Tibial artery (tissue), 4 donors: ENCODE measurements around the gene WWTR1.

Experiments used
- DNase-seq, 2 donors: peaks; one replicate each; pipeline ENCODE4 v3.0.0-alpha.2; 2019
- H3K27ac ChIP-seq, 2 donors: fragments of 200-600 bp; sonication (generic) in 1 of 2; 1 replicate in 1 of 2; 2 replicates in 1 of 2; pipeline ENCODE4 v1.5.1; 2018 to 2019; ENCODE audit warnings: mild to moderate bottlenecking in 1 of 2
- H3K27me3 ChIP-seq, 2 donors: fragments of 200-600 bp; sonication (generic) in 1 of 2; one replicate each; pipeline versions ENCODE4 v1.5.1 to v1.6.0; 2016 to 2019
- H3K36me3 ChIP-seq, 3 donors: fragments of 200-600 bp; sonication (generic) in 2 of 3; one replicate each; pipeline ENCODE4 v1.5.1; 2016 to 2019; ENCODE audit warnings: mild to moderate bottlenecking in 2 of 3
- H3K4me1 ChIP-seq, 4 donors: fragments of 200-600 bp; sonication (generic) in 2 of 4; 1 replicate in 3 of 4; 2 replicates in 1 of 4; pipeline ENCODE4 v1.5.1; 2016 to 2019
- H3K4me3 ChIP-seq, 2 donors: fragments of 200-600 bp; sonication (generic) in 1 of 2; 1 replicate in 1 of 2; 2 replicates in 1 of 2; pipeline ENCODE4 v1.5.1; 2018 to 2019; ENCODE audit warnings: mild to moderate bottlenecking in 2 of 2
- H3K9me3 ChIP-seq, 3 donors: fragments of 200-600 bp; sonication (generic) in 1 of 3; one replicate each; pipeline ENCODE4 v1.5.1; 2016 to 2019
- intact Hi-C: fragments of 100-400 bp; cut with DNase I; formaldehyde crosslinking; loops from one replicate; pipeline ENCODE4 v1.15.0; 2023; ENCODE audit warnings: low total_unique reads
- TF ChIP-seq, protein P1 (sequence below), 2 experiments: fragments of 200-600 bp in 1 of 2; fragments of 450-650 bp in 1 of 2; IDR thresholded peaks; one replicate each; pipeline ENCODE4 v1.5.1; 2017 to 2019; ENCODE audit warnings: antibody characterized with exemption in 2 of 2, mild to moderate bottlenecking in 1 of 2, moderate library complexity in 1 of 2

Gene WWTR1

GRCh38 chr3:149639093-149639486 lies 18.7 kb downstream of the WWTR1 start:
- peak overlapping the region; percentile 20 to 24 for H3K4me3 ChIP-seq
- no peak for DNase-seq
- peak overlapping the region; percentile 30 to 56 for H3K27ac ChIP-seq

DNA sequence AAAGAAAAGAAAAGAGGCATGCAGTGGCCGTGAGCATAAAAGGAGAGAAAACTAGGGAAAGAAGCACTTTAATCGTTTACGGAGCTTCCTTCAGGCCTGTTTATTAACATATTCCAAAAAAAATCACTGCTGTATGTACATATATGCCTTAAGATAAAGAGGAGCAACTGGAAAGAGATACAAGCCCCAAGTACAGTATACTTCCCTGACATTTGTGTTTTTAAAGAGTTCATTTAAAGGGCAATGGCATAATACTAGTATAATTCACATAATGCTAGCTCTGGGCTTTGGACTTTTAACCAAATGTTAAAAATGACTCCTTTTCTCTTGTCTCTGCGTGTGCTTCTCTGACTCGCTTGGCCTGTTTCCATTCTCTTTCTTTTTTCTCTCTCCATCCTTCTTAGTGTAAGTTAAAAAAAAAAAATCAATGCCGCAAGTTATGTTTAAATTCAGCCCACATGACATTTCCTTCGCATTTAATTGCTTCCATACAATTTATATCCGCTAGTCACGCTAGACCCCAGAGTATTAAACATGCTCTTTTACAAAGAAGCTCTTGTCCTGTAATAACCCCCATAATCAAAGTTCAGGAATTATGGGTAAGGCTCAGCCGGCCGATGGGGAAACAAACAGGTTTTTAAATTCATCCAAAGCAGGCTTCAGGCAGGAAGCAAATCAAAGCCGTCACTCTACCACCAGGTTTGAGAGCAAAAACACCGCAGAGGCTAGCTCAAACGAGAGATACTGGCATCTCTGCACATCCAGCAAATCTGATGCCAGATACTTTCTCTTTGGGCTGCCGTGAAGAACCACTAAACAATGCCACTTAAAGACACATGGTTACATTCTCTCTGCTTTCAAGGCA lies 19.4 kb downstream of the WWTR1 start:
- TF ChIP-seq, protein P1, sequence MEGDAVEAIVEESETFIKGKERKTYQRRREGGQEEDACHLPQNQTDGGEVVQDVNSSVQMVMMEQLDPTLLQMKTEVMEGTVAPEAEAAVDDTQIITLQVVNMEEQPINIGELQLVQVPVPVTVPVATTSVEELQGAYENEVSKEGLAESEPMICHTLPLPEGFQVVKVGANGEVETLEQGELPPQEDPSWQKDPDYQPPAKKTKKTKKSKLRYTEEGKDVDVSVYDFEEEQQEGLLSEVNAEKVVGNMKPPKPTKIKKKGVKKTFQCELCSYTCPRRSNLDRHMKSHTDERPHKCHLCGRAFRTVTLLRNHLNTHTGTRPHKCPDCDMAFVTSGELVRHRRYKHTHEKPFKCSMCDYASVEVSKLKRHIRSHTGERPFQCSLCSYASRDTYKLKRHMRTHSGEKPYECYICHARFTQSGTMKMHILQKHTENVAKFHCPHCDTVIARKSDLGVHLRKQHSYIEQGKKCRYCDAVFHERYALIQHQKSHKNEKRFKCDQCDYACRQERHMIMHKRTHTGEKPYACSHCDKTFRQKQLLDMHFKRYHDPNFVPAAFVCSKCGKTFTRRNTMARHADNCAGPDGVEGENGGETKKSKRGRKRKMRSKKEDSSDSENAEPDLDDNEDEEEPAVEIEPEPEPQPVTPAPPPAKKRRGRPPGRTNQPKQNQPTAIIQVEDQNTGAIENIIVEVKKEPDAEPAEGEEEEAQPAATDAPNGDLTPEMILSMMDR (IDR thresholded peaks at IDR 0.05): no peak
- intact Hi-C loops: no loop called here
- H3K4me3 ChIP-seq: peak overlapping the region; percentile 20 to 24
- no peak for DNase-seq
- H3K27me3 ChIP-seq: no peaks in the 10 kb centered on the region
- no peaks in the 10 kb centered on the region for H3K9me3 ChIP-seq
- H3K36me3 ChIP-seq: no peaks in the 10 kb centered on the region
- H3K27ac ChIP-seq: peak overlapping the region; percentile 30 to 56
- peaks cover 0 to 92% (median 51%) of the 10 kb centered on the region in 4 donors for H3K4me1 ChIP-seq

More at GRCh38 chr3:149639093-149639486, 18.7 kb downstream of the WWTR1 start:
- H3K9me3 ChIP-seq: no peaks in the 10 kb centered on the region
- intact Hi-C loops: no loop called here
- H3K4me1 ChIP-seq: peaks cover 0 to 92% (median 50%) of the 10 kb centered on the region in 4 donors
- TF ChIP-seq, protein P1 (IDR thresholded peaks at IDR 0.05): no peak
- H3K27me3 ChIP-seq: no peaks in the 10 kb centered on the region
- H3K36me3 ChIP-seq: no peaks in the 10 kb centered on the region

- Histone ChIP-seq H3K36me3 (no peaks in the 10 kb centered on the region), H3K27ac (no peak overlapping the region), H3K4me1 (peaks cover 0 to 73% (median 49%) of the 10 kb centered on the region in 4 donors), H3K27me3 (no peaks in the 10 kb centered on the region), H3K4me3 (no peak overlapping the region), H3K9me3 (no peaks in the 10 kb centered on the region)
- no peak for DNase-seq
- TF ChIP-seq, protein P1 (IDR thresholded peaks at IDR 0.05): no peak
- intact Hi-C loops: no loop called here
Measured at GRCh38 chr3:149635396-149635795, 22.4 kb downstream of the WWTR1 start.

DNA sequence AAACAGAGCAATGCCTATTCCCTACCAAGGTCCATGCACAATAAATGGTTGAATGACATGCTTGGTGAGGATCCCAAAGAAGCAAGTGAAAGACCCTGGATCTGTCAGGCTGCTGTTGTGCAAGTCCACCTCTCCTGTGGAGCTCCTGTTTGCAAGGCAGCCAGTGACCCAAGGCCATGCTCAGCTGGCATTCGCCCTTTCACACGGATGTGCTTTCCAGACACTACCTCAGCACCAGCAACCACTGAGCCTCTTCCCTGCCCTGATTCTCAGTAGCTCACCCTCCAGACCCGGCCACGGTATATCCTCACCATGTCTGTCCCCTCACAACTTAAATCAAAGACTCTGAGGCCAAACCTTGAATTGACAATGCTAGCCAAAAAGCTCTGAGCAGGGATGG lies 23.3 kb downstream of the WWTR1 start:
- Histone ChIP-seq H3K4me1 (peaks cover 0 to 69% (median 50%) of the 10 kb centered on the region in 4 donors), H3K27ac (peak overlapping the region; percentile 41 to 49), H3K36me3 (no peaks in the 10 kb centered on the region), H3K9me3 (no peaks in the 10 kb centered on the region), H3K4me3 (no peak overlapping the region), H3K27me3 (no peaks in the 10 kb centered on the region)
- DNase-seq: no peak
- TF ChIP-seq, protein P1 (IDR thresholded peaks at IDR 0.05): no peak
- intact Hi-C loops: no loop called here

- TF ChIP-seq, protein P1 (IDR thresholded peaks at IDR 0.05): no peak
- Histone ChIP-seq H3K36me3 (no peaks in the 10 kb centered on the region), H3K4me3 (no peak overlapping the region), H3K4me1 (peaks cover 0 to 68% (median 50%) of the 10 kb centered on the region in 4 donors), H3K27me3 (no peaks in the 10 kb centered on the region), H3K27ac (peak overlapping the region; percentile 41 to 49), H3K9me3 (no peaks in the 10 kb centered on the region)
- intact Hi-C loops: no loop called here
- DNase-seq: no peak
Measured at GRCh38 chr3:149634072-149634471, 23.8 kb downstream of the WWTR1 start.
